ENCODE measurements around the gene PKD1.
"Not testable (repeated sequence)": the region's sequence is repeated elsewhere in the genome, so short reads cannot be mapped to it uniquely, and the experiment has no call there.

The PKD1 gene

GRCh38 chr16:2105769-2106168 is 29.9 kb downstream of the PKD1 start:
- not testable (repeated sequence) for DNase-seq

- not testable (repeated sequence) for DNase-seq
Observed at GRCh38 chr16:2105291-2105690, 30.4 kb downstream of the PKD1 start.

- DNase-seq, result not testable (repeated sequence)
Observed at GRCh38 chr16:2104464-2104863, 31.2 kb downstream of the PKD1 start.

GRCh38 chr16:2102471-2102870 is 33.2 kb downstream of the PKD1 start:
- no peak for DNase-seq

- DNase-seq, result not testable (repeated sequence)
Observed at GRCh38 chr16:2101581-2101980, 34.1 kb downstream of the PKD1 start.

- not testable (repeated sequence) for DNase-seq
Observed at GRCh38 chr16:2097689-2098088, 38.0 kb downstream of the PKD1 start.

- DNase-seq, result no peak
Observed at GRCh38 chr16:2096853-2097595, 38.7 kb downstream of the PKD1 start.

- no peak for DNase-seq
Observed at GRCh38 chr16:2095918-2096582, 39.6 kb downstream of the PKD1 start.

GRCh38 chr16:2095315-2095853 is 40.3 kb downstream of the PKD1 start:
- DNase-seq, result no peak

- no peak for DNase-seq
Observed at GRCh38 chr16:2093793-2094192, 41.9 kb downstream of the PKD1 start.

GRCh38 chr16:2092866-2093265 is 42.8 kb downstream of the PKD1 start:
- DNase-seq, result no peak

- DNase-seq, result no peak
Observed at GRCh38 chr16:2092256-2092620, 43.5 kb downstream of the PKD1 start.

GRCh38 chr16:2091547-2092255 is 44.0 kb downstream of the PKD1 start:
- no peak for DNase-seq

- DNase-seq, result no peak
Observed at GRCh38 chr16:2090777-2091546, 44.7 kb downstream of the PKD1 start.

GRCh38 chr16:2090481-2090776 is 45.3 kb downstream of the PKD1 start:
- DNase-seq, result no peak

GRCh38 chr16:2089706-2090480 is 45.8 kb downstream of the PKD1 start:
- no peak for DNase-seq

- no peak for DNase-seq
Observed at GRCh38 chr16:2088759-2089358, 46.8 kb downstream of the PKD1 start.

- no peak for DNase-seq
Observed at GRCh38 chr16:2087748-2088631, 47.7 kb downstream of the PKD1 start.

- DNase-seq, result no peak
Observed at GRCh38 chr16:2086812-2087747, 48.6 kb downstream of the PKD1 start.

Data from NCI-H1436 (cell line).